Activated naive CD8-positive, alpha-beta T cell treated with anti-CD3 and anti-CD28 coated beads, Interleukin-2, amount 10 ng/mL, durations not matched to agents 7 days and 5 days (primary cell): ENCODE results near the gene C15orf39. TPM values are rescaled to one million over a fixed set of nuclear protein-coding genes. Genes with fewer than 3 reads are reported as not detected.

Experiments
- total RNA-seq, 2 experiments: library from RNA; stranded (reverse); gene quantifications; one replicate each; pipeline ENCODE4 v1.2.3, GENCODE V29; 2021

Gene C15orf39
- total RNA-seq, 2 experiments from 2014 or later, result 45.6 to 45.9 TPM

Other genes starting within 250 kb of the C15orf39 start
- gene RPP25, start 245.1 kb upstream of the C15orf39 start, total RNA-seq, result 1 to 10 TPM; 3.5 to 4.2 TPM
- gene SCAMP5, start 206.3 kb upstream of the C15orf39 start, total RNA-seq, result under 1 TPM in 1 of 2 experiments, not detected in 1; 0.22 TPM
- gene PPCDC, start 178.3 kb upstream of the C15orf39 start, total RNA-seq, result 10 to 100 TPM; 16.0 to 16.7 TPM
- gene GOLGA6C, start 56.5 kb downstream of the C15orf39 start, total RNA-seq, result not detected
- gene GOLGA6D, start 81.0 kb downstream of the C15orf39 start, total RNA-seq, result not detected
- 10 to 100 TPM; 78.2 to 79.3 TPM for gene COMMD4, start 134.2 kb downstream of the C15orf39 start, total RNA-seq
- 1 to 10 TPM; 8.6 to 9.8 TPM for gene NEIL1, start 145.2 kb downstream of the C15orf39 start, total RNA-seq
- 100 to 1,000 TPM; 232 to 235 TPM for gene MAN2C1, start 166.7 kb downstream of the C15orf39 start, total RNA-seq
- 100 to 1,000 TPM; 113 to 119 TPM for gene SIN3A, start 249.8 kb downstream of the C15orf39 start, total RNA-seq